GM21423 (cell line): ENCODE measurements around the gene FOSL2.
A peak's percentile ranks its signal among the peaks of the same experiment; 100 is the strongest.

Source experiments
- ATAC-seq: cut with Tn5 transposase; IDR thresholded peaks from one replicate; pipeline ENCODE4 v1.9.1; 2021; ENCODE audit warnings: mild to moderate bottlenecking, moderate library complexity; ENCODE audit not compliant: unreplicated experiment

Gene FOSL2

GRCh38 chr2:28447943-28448792 is 55.5 kb downstream of the FOSL2 start:
- ATAC-seq: no peak

- no peak for ATAC-seq
These were observed 56.1 kb downstream of the FOSL2 start for GRCh38 chr2:28448793-28449100.

GRCh38 chr2:28449126-28449487 is 56.4 kb downstream of the FOSL2 start:
- no peak for ATAC-seq

- no peak for ATAC-seq
These were observed 57.1 kb downstream of the FOSL2 start for GRCh38 chr2:28449488-28450395.

- no peak for ATAC-seq
These were observed 58.4 kb downstream of the FOSL2 start for GRCh38 chr2:28450901-28451565.

GRCh38 chr2:28451793-28452533 is 59.3 kb downstream of the FOSL2 start:
- no peak for ATAC-seq

GRCh38 chr2:28452534-28453081 is 60.0 kb downstream of the FOSL2 start:
- peak; percentile 48 for ATAC-seq

GRCh38 chr2:28453396-28453795 is 60.7 kb downstream of the FOSL2 start:
- no peak for ATAC-seq

- no peak for ATAC-seq
These were observed 61.6 kb downstream of the FOSL2 start for GRCh38 chr2:28454016-28454930.

- ATAC-seq: no peak
These were observed 64.6 kb downstream of the FOSL2 start for GRCh38 chr2:28457237-28457636.

- no peak for ATAC-seq
These were observed 68.4 kb downstream of the FOSL2 start for GRCh38 chr2:28461056-28461455.

- no peak for ATAC-seq
These were observed 69.5 kb downstream of the FOSL2 start for GRCh38 chr2:28462122-28462521.

- ATAC-seq: no peak
These were observed 70.7 kb downstream of the FOSL2 start for GRCh38 chr2:28463211-28463816.

GRCh38 chr2:28463893-28464292 is 71.2 kb downstream of the FOSL2 start:
- no peak for ATAC-seq

- ATAC-seq: no peak
These were observed 72.7 kb downstream of the FOSL2 start for GRCh38 chr2:28465148-28465885.
